SU-DHL-6 (cell line): ENCODE results near the gene ADD3.

Experiments
- EZH2phosphoT487 ChIP-seq: fragments of 200-600 bp; sonication (generic), shearing (Covaris generic); conservative IDR thresholded peaks from 2 replicates; pipeline ENCODE4 v1.6.1; 2018; ENCODE audit warnings: mild to moderate bottlenecking, antibody characterized with exemption, low read length, moderate library complexity, mixed read lengths
- TF ChIP-seq, protein P1 (sequence below): fragments of 200-600 bp; sonication (generic); IDR thresholded peaks from one replicate; pipeline ENCODE4 v1.5.1; 2017; ENCODE audit warnings: antibody characterized with exemption, mild to moderate bottlenecking, low read length, moderate library complexity; ENCODE audit not compliant: insufficient read depth, poor library complexity, severe bottlenecking

DNA sequence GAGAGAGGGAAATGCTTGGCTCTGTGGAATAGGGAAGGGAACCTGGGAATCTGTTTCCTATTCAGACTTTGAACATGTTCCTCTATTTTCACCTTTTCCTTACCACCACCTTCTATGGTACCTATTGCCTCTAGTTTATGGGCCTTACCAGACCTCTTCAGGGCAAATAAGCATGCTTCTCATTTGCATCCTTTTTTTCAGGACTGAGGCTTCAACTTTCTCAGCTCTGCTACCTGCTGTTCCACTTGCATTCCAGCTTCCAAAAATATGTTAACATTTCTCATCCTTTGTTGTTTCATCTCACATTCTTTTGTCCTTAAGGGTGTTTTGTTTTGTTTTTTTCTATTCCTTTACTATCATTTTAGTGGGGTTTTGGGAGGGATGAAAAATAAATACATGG, 121.7 kb downstream of the ADD3 start:
- TF ChIP-seq EZH2phosphoT487 = no peak
- TF ChIP-seq, protein P1, sequence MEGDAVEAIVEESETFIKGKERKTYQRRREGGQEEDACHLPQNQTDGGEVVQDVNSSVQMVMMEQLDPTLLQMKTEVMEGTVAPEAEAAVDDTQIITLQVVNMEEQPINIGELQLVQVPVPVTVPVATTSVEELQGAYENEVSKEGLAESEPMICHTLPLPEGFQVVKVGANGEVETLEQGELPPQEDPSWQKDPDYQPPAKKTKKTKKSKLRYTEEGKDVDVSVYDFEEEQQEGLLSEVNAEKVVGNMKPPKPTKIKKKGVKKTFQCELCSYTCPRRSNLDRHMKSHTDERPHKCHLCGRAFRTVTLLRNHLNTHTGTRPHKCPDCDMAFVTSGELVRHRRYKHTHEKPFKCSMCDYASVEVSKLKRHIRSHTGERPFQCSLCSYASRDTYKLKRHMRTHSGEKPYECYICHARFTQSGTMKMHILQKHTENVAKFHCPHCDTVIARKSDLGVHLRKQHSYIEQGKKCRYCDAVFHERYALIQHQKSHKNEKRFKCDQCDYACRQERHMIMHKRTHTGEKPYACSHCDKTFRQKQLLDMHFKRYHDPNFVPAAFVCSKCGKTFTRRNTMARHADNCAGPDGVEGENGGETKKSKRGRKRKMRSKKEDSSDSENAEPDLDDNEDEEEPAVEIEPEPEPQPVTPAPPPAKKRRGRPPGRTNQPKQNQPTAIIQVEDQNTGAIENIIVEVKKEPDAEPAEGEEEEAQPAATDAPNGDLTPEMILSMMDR = no peak
